ENCODE results near the gene TRIM14.
A peak's percentile ranks its signal among the peaks of the same experiment; 100 is the strongest.
"Not testable (repeated sequence)": the region's sequence is repeated elsewhere in the genome, so short reads cannot be mapped to it uniquely, and the experiment has no call there.

TRIM14 gene

DNA sequence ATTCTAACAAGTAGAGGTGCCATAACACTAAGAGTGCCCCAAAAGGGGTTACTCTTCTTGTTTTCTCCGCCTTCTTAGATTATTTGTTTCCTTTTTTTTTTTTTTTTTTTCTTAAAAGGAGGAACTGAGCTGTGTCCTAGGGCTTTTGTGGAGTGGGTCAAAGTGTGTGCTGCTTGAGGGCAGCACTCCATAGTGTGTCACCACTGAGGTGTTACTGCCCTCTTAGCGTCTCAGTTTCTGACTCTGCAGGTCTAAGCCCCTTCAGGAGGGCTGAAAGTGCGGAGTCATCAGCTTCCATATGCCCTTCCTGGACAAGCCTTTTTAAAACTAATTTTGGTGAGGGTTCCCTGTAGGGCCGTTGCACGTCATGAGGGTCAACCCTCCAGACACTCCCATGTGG lies 75.1 kb downstream of the TRIM14 start:
- DNase-seq, result no peak

- no peak for DNase-seq
These were observed 78.8 kb downstream of the TRIM14 start for GRCh38 chr9:98040212-98040611.

DNA sequence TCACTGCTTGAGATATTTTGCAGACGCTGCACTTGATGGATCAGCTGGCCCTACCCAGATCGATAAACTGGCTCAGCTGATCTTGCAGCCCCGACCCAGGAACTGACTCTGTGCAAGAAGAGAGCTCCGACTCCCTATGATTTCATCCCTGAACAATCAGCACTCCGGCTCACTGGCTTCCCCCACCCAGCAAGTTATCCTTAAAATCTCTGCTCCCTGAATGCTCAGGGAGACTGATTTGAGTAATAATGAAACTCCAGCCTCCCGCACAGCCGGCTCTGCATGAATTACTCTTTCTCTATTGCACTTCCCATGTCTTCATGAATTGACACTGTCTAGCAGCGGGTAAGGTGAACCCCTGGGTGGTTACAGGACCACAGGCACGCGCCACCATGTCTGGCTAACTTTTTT lies 79.4 kb downstream of the TRIM14 start:
- DNase-seq, result no peak

DNA sequence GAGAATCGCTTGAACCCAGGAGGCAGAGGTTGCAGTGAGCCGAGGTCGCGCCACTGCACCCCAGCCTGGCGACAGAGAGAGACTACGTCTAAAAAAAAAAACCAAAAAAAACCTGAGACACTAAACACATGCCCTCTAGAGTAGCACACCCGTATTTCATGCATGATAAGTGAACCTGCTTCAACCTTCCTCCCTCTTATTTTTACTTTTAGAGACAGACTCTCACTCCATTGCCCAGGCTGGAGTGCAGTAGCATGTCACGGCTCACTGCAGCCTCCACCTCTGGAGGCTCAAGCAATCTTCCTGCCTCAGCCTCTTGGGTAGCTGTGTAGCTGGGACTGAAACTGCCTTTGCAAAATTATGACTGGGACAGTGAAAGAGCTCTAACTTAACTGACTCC lies 80.1 kb downstream of the TRIM14 start:
- peak in 1 of 2 experiments; percentile 52 for DNase-seq

GRCh38 chr9:98037357-98037756 lies 81.7 kb downstream of the TRIM14 start:
- DNase-seq, result peak; percentile 97

DNA sequence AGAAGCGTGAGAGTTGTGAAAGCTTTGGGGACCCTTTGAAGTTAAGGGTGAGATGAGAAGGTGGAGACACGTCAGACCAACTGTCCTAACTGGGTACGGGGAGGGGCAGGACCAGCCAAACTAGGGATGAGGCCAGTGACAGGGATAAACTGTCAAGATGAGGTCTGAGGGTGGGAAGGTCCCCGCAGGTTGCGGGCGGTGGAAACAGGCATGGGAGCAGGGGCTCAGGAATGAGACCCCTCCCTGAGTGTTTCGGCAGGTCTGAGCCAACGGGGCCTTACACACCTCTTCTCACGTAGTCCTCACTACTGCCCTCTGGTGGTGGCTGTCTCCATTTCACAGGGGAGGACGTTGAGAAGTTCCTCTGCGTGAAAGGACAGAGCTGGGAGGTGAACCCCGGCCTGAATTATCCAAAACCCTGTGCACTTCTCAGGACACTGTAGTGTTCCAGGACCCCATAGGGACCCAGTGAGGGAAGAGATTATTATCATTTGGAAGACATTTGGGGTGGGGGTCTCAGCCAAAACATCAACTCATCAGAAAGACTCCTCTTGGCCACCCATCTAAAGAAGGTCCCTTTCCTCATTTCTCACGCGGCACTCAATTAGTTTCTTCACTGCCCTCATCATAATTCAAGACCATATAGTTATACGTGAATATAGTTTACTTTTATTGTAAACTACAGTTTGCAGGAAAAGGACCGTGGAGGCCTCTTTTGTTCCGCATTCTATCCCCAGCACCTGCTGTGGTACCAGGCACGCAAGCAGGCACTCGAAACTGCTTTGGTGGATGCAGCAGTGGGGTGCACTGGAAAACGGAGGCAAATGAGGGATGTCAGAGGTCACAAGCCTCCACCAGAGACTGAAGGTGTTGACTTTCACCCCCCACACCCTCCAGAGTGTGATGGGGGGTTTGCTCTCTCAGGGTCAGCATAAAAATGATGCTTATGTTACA lies 84.2 kb downstream of the TRIM14 start:
- peak; percentile 56 to 74 for DNase-seq

DNA sequence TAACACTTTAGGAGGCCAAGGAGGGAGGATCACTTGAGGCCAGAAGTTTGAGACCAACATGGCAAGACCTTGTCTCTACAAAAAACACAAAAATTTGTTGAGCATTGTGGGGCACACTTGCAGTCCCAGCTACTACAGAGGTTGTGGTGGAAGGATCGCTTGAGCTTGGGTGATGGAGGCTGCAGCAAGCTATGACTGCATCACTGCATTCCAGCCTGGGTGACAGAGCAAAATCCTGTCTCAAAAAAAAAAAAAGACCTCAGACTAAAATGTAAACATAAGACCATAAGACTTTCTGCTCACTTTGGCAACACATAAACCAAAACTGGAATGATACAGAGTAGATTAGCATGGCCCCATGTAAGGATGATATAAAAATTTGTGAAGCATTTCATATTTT lies 87.1 kb downstream of the TRIM14 start:
- DNase-seq, result no peak

GRCh38 chr9:98031169-98031568 lies 87.9 kb downstream of the TRIM14 start:
- DNase-seq, result no peak

DNA sequence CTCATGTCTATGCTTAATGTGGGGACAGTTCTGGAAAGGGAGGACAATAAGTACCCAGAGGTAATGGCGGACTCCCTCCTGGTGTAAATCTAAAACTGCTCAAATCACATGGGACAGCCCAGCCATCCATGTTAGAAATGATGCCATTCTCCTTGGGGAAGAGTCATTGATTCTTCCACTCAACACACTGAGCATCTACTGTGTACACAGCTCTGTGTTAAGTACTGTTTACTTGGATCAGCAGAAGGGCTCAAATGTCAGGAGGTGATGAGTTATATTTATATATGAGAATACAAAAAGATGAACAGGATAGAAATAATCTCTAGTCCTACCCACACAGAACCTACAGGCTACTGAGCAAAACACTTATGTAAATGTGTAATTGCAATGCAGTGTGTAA lies 94.3 kb downstream of the TRIM14 start:
- DNase-seq, result no peak

DNA sequence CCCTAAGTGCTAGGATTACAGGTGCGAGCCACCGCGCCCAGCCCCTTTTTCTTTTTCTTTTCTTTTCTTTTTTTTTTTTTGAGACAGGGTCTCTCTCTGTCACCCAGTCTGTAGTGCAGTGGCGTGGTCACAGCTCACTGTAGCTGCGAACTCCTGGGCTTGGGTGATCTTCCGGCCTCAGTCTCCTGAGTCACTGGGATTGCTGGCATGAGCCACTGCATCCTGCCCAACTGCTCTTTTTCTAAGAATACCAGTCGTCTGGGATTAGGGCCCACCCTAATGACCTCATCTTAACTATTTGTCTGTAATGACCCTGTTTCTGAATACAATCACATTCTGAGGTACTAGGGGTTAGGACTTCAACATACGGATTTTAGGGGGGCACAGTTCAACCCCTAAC lies 96.6 kb downstream of the TRIM14 start:
- no peak for DNase-seq

- no peak for DNase-seq
These were observed 97.5 kb downstream of the TRIM14 start for GRCh38 chr9:98021306-98022040.

DNA sequence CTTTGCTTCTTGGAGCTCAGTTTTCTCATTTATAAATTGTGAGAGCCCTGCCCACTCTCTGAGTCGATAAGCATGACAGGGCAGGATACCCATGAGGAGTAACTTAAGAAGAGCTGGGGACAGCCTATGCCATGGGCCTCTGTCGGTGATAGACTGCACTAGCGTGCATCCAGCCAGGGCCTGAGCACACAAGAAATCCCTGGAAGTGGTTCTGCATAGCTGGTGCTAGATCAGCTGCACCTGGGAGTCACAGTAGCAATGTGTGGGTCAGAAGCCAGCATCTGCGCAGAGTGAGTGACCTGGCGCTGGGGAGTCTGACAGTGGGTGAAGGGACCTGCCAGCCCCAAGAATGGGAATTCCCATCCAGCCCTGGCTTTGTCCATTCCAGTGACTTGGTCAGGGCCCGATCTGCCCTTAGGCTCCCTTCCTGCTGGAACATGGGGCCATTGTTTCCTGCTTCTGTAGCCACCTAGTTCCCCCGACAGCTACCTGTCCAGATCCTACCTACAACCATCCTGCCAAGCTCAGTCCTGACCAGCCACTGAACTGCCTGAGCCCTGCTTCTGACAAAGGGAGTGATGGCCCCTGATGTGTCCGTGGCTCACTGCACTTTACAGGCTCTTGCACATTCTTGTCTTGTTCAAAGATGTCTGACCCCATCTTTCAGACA lies 98.4 kb downstream of the TRIM14 start:
- no peak for DNase-seq

DNA sequence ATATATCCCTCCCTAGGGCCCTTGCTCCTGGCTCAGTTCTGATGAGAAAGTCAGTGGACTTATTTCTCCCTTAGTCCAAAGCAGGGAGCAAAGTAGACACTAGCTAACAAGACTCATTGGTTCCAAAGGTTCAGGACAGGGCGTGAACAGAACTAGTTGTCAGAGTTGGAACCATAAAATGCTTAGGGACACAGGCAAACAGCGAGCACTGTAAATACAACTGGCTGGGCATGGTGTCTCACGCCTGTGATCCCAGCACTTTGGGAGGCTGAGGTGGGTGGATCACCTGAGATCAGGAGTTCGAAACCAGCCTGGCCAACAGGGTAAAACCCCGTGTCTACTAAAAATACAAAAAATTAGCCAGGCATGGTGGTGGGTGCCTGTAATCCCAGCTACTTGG lies 99.2 kb downstream of the TRIM14 start:
- DNase-seq, result not testable (repeated sequence)
